K562 (cell line): ENCODE results near the gene SPEG.

ENCODE experiments used
- ETV6 ChIP-seq, 3 experiments: fragments of 150-350 bp in 1 of 3; sonication (generic) in 1 of 3; formaldehyde crosslinking in 1 of 3; IDR thresholded peaks; 2 replicates each; pipeline versions ENCODE4 v1.6.1 to v1.8.0; 2014 to 2022; ENCODE audit warnings: borderline replicate concordance in 2 of 3, low read depth in 2 of 3, antibody characterized with exemption in 1 of 3, low read length in 1 of 3, mild to moderate bottlenecking in 1 of 3, missing genetic modification reagents in 1 of 3
- FOXM1 ChIP-seq, 2 experiments: fragments of 450-650 bp in 1 of 2; sonication (generic) in 1 of 2; formaldehyde crosslinking in 1 of 2; IDR thresholded peaks; 2 replicates each; pipeline versions ENCODE4 v1.6.1 to v1.9.0; 2017 to 2022; ENCODE audit warnings: low read depth in 2 of 2, mild to moderate bottlenecking in 2 of 2, missing genetic modification reagents in 1 of 2, moderate library complexity in 1 of 2
- GABPA ChIP-seq: fragments of 200-800 bp; sonication (Bioruptor generic); conservative IDR thresholded peaks from 2 replicates; pipeline ENCODE4 v1.6.1; 2016; ENCODE audit warnings: low read depth, missing genetic modification characterization, missing compliant biosample characterization
- HNRNPLL ChIP-seq: fragments of 200-400 bp; formaldehyde crosslinking; IDR thresholded peaks from 2 replicates; pipeline ENCODE4 v1.6.1; 2017; ENCODE audit warnings: low read length, low read depth, mild to moderate bottlenecking; ENCODE audit not compliant: poor library complexity, severe bottlenecking
- MAFF ChIP-seq: IDR thresholded peaks from 2 replicates; pipeline ENCODE4 v1.6.1; 2012; ENCODE audit warnings: low read length, improper control_type of control experiment
- ZBTB7A ChIP-seq: IDR thresholded peaks from 2 replicates; pipeline ENCODE4 v1.6.1; 2011; ENCODE audit warnings: low read depth, mild to moderate bottlenecking, low read length, moderate library complexity, borderline replicate concordance; ENCODE audit not compliant: control insufficient read depth
- TF ChIP-seq, protein P1 (sequence below), 3 experiments: IDR thresholded peaks in 2 of 3; conservative IDR thresholded peaks in 1 of 3; 2 replicates each; pipeline ENCODE4 v1.5.1; 2011 to 2012; ENCODE audit warnings: low read length in 3 of 3, mild to moderate bottlenecking in 3 of 3, control low read depth in 2 of 3, improper control_type of control experiment in 1 of 3, inconsistent platforms in 1 of 3, low read depth in 1 of 3, mixed read lengths in 1 of 3, moderate library complexity in 1 of 3; ENCODE audit not compliant: insufficient read depth in 2 of 3
- TF ChIP-seq, protein P2 (sequence below): IDR thresholded peaks from 3 replicates; pipeline ENCODE4 v1.6.1; 2011; ENCODE audit warnings: borderline replicate concordance, mild to moderate bottlenecking; ENCODE audit not compliant: insufficient read length, insufficient read depth

DNA sequence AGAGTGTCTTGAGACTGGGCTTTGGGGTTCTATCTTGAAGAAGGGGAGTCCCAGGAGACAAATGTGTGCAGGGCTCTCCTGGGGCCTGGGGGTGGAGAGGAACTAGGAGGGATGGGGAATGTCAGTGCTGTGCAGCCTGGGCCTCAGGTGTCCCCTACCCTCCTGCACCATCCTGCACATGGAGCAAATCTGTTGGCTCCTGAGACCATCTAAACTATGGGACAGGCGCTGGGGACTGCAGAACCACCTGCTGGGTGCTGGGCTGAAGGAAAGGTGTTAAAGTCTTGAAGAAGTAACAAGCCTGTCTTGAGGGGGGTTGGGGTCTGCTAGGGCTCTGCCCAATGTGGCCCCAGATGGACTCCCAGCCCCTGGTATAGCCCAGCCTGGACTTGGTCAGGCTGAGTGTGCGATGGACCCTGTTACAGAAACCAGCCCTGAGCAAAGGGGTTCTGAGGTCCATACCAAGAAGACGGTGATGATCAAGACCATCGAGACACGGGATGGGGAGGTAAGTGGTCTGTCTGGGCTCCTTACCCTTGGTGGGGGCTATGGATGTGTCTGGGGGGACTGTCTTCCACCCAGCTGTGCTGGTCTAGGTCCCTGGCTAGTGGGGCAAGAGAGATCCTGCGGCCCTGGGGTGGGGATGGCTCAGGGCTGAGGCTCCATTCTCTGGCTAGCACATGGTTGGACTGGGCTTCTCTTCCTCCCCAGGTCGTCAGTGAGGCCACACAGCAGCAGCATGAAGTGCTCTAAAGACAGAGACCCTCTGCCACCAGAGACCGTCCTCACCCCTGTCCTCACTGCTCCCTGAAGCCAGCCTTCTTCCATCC lies 9.2 kb upstream of the SPEG start:
- TF ChIP-seq ETV6 (IDR thresholded peaks at IDR 0.05; ENCODE audit: borderline replicate concordance in 1 of 2, low read depth in 2 of 2, low read length in 1 of 2) (no peak), ETV6 (CRISPR knock-in tag; IDR thresholded peaks at IDR 0.05; ENCODE audit: borderline replicate concordance) (no peak), GABPA (tag) (no peak), ZBTB7A (no peak), MAFF (no peak), HNRNPLL (no peak), FOXM1 (IDR thresholded peaks at IDR 0.05; ENCODE audit: low read depth) (no peak), FOXM1 (CRISPR knock-in tag; IDR thresholded peaks at IDR 0.05; ENCODE audit: low read depth) (no peak)
- TF ChIP-seq, protein P1, sequence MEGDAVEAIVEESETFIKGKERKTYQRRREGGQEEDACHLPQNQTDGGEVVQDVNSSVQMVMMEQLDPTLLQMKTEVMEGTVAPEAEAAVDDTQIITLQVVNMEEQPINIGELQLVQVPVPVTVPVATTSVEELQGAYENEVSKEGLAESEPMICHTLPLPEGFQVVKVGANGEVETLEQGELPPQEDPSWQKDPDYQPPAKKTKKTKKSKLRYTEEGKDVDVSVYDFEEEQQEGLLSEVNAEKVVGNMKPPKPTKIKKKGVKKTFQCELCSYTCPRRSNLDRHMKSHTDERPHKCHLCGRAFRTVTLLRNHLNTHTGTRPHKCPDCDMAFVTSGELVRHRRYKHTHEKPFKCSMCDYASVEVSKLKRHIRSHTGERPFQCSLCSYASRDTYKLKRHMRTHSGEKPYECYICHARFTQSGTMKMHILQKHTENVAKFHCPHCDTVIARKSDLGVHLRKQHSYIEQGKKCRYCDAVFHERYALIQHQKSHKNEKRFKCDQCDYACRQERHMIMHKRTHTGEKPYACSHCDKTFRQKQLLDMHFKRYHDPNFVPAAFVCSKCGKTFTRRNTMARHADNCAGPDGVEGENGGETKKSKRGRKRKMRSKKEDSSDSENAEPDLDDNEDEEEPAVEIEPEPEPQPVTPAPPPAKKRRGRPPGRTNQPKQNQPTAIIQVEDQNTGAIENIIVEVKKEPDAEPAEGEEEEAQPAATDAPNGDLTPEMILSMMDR (IDR thresholded peaks at IDR 0.05 in 2 of 3, conservative IDR thresholded peaks at IDR 0.05 in 1 of 3; ENCODE audit: insufficient read depth in 2 of 3, low read depth in 1 of 3, low read length in 3 of 3): no peak
- TF ChIP-seq, protein P2, sequence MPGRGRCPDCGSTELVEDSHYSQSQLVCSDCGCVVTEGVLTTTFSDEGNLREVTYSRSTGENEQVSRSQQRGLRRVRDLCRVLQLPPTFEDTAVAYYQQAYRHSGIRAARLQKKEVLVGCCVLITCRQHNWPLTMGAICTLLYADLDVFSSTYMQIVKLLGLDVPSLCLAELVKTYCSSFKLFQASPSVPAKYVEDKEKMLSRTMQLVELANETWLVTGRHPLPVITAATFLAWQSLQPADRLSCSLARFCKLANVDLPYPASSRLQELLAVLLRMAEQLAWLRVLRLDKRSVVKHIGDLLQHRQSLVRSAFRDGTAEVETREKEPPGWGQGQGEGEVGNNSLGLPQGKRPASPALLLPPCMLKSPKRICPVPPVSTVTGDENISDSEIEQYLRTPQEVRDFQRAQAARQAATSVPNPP: no peak
